GF-D8 (cell line): ENCODE data around the gene VSIG2.

ENCODE experiments used
- DNase-seq: peaks from one replicate; lab custom pipeline; 2025; lab: John Stamatoyannopoulos, UW

The VSIG2 gene

DNA sequence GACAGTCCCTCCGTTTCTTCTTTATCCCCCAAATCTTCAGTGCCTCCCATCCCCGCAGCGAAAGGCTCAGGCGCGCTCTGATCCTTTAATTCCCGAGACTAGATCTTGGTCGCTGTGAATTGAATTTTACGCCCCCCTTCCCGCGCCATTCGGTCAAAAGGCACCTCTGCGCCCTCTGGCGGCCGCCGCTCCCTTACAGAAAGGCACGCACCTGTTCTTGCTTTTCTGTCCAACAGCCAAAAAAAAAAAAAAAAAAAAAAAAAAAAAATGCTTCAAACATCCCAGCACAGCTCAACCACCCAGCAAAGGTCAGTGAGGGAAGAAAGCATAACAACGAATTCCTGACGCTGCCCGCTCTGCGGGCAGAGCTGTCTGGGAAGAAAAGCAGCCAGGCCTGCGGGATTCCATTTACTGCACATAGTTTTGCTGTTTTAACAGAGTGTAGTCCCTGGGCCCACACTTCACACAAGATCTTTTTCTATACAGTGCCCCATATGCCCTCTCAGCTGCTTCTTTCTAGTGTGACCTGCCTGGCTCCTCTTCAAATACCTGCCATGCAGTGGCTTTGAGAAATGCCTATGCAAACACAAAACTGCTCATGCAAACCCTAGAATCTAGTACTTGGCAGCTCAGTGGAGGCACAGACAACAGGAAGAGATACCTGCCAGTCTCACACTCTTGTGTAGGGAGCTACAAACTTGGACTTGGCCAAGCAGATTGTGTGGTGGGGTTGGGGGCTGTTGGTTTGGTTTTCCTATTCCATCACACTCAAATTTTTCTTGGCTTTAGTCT is 11.3 kb upstream of the VSIG2 start:
- peak; percentile 79 for DNase-seq

DNA sequence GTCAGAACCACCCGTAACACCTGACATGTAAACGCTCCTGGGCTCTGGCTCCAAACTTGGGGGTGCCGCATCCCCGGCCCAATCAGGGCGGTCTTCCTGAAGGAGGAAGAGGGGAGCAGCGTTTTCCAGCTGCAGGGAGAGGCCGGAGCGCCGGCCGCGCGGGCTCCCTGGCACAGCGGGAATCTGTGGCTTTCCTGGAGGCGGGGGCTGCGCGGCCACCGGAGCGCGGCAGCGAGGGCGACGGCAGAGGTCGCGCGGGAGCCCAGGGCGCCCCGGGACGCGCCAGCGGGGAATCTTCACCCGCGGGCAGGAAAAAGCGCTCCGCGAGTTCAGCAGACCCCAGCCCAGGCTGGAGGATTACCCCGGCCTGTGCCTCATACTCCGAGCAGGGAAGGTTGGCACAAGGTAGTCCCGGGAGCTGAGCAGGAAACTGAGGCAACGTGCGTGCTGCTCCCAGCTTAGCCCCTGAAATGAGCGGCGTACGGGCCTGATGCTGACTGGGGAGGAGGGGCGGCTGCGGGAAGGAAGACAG is 10.6 kb upstream of the VSIG2 start:
- DNase-seq: no peak

- DNase-seq: peak; percentile 73
Observed at GRCh38 chr11:124762105-124762623, 10.1 kb upstream of the VSIG2 start, which contains the start of gene ESAM. Gene ESAM (minus strand): TSS chr11:124762290. CDS start chr11:124762154, 136 bp downstream.

DNA sequence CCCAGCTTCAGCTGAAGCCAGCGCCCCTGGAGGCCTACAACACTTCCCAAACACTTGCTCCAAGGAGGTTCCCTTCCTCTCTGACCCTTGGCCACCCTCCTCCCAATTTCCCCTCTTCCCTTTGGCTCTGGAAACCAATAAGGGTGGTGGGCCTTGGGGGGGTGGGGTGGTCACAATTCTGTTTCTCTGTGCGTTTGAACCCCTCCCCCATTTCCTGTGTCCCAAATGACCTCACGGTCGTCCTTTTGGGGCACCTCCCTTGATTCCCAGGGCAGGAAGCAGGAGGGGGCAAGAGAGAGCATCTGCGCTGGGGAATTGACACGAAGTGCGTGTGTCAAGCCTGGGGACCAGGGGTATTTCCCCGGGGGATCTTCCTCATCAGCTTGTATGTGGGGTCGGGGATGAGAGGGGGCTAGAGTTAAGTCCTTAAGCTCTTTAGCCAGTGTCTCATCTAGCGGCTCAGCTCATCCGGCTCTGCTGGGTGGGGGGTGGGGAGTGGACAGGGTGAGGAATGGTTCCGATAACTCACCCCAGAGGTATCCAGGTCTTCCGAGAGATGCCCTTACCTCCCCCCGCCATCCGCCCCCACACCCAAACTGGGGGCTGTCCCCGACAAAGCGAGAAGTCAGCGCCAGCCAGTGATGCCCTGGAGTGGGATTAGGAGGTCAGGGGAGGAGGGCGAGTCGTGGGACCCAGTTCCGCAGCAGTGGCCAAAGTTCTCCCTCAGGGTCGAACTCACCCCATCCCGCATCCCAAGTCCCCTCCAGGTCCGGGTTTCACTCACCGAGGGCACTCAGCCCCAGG is 9.4 kb upstream of the VSIG2 start:
- peak; percentile 51 for DNase-seq

DNA sequence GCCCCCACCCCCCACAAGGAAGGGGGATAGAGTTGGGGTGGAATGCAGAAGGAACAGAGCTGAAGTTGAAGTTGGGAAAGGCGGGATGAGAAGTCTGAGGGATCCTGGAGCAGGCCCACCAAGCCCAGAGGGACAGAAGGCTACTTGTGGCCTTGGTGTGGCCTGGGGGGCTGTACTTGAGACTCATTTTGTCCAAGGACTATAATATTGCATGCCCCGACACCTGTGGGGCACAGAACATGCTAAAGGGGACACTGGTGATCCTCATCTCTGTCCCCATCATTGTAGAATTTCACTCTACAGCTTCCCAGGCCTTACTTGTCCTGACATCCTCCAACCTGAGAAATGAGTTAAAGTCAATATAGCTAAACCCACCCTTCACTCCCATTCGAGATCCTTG is 8.8 kb upstream of the VSIG2 start:
- no peak for DNase-seq

DNA sequence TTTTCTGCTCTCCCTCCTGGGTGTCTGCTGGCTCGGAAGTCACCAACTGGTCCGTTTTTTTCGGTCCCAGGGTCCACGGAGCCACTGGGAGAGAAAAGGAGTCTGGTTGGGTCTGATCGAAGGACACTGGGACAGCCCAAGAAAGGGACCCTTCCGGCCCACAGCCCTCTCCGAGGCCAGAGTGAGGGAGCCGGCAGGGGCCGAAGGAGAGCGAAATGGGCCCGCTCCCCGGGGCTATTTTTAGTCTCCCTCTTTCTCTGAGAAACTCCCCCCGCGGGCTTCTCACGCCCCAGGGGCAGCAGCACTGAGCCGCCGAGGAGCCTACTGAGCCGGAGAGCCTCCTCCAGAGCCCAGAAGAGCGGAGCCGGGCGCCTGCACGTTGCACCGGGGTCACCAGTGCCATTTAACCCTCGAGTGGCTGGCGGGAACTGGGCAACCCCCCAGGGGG is 8.2 kb upstream of the VSIG2 start:
- DNase-seq: peak; percentile 59

GRCh38 chr11:124759266-124760204 is 7.5 kb upstream of the VSIG2 start:
- DNase-seq: peak; percentile 100

GRCh38 chr11:124758355-124759265 is 6.6 kb upstream of the VSIG2 start:
- DNase-seq: peak; percentile 100

DNA sequence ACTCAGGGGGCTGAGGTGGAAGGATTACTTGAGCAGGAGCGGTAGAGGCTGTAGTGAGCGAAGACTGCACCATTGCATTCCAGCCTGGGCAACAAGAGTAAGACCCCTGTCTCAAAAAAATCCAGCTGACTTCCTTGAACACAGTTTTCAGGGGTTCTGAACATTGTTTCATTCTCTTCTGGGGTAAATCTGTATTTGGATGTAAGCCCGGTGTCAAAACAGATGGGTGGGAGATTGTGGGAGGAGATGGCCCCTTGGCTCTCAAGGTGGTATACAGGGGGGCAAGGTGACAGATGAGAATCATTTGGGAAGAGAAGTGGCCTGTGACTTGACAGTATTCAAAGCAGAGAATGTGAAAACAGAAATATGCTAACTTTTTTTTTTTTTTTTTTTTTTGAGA is 5.3 kb upstream of the VSIG2 start:
- DNase-seq: no peak

- DNase-seq: no peak
Observed at GRCh38 chr11:124756753-124757227, 4.7 kb upstream of the VSIG2 start.

- no peak for DNase-seq
Observed at GRCh38 chr11:124756033-124756752, 4.1 kb upstream of the VSIG2 start.

GRCh38 chr11:124754710-124755109 is 2.7 kb upstream of the VSIG2 start:
- DNase-seq: no peak

DNA sequence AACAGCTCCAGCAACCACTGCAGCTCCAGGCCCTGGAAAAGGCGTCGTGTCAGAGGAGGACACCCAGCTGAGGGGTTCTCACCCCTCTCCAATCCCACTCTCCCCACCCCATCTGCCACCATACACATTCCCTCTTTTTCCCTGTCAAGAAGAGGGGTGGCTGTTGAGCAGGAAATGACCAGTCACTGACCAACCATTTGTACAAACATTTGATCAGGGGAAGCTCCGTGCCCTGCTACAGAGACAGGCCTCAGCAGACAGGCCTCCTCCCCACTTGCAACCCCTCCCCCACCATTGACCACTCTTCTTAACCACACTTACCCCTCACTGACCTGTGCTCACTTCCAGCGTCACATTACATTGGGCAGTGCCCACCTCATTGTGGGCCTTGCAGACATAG is 2.3 kb upstream of the VSIG2 start:
- DNase-seq: no peak

DNA sequence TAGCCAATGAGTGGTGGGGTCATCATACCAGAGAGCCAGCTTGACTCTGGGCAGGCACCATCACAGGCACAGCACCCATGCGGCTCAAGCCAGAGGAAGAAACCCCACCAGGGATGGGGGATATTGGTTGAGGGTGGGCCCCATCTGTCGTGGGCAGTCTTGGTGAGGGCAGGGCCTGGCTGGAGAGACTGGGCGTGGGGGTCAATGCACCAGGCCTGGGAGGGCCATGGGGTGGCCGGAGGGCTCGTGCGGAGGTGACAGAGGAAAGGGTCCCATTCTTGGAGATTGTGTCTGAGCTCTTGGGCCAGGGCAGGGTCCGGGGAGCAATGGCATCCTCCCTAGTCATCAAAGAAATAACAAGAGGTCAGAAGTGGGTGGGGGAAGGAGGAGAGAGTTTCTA is 1.6 kb upstream of the VSIG2 start:
- no peak for DNase-seq

GRCh38 chr11:124753205-124753604 is 1.1 kb upstream of the VSIG2 start:
- DNase-seq: no peak

DNA sequence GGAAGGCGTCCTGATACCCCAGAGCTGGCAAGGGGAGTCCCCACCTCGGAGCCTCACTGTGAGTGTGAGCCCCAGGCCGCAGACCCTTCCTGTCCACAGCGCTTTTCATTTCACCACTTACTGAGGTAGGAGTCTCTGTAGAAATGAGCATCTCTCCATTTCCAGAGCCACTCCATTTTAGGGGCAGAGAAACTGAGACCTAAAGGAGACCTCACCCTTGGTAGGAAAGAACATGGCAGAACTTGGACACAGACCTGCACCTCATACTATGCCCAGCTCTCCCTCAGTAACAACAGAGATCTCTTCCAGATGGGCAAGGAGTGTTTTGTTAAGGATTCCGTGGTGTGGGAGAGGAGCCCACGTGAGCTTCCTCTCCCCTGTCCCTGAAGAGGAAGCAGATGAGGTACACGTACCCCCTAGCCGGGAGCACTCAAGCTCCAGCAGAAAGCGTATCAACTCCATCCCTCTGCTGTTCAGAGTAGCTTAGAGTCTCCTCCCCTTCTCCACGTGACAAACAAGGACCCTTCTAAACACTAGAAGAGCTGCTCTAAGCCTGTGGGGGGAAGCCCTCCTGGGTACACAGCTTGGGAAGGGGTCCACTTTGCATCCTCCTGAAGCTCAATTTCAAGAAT is 532 bp upstream of the VSIG2 start:
- DNase-seq: no peak

DNA sequence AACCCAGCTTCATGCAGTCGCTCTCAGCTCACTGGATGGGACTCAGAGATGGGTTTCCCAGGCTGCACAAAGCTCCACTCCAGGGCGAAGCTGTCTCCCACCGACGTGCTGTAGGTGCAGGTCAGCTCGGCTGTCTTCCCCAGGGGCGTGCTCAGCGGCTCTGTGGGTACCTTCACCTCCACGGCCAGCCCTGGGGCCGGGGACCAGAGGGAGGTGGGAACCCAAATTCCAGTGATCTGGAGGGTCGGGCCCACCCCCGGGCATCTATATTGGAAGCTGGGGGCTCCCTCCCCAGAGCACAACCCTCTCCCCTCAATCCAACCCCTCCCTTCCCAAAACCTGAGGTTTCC is 689 bp downstream of the VSIG2 start:
- DNase-seq: no peak

GRCh38 chr11:124749912-124750311 is 2.1 kb downstream of the VSIG2 start:
- DNase-seq: no peak
